H1 (cell line): ENCODE measurements around the gene CACNA1C. TPM values are rescaled to one million over a fixed set of nuclear protein-coding genes. Genes with fewer than 3 reads are reported as not detected.

Experiments used
- ATF2 ChIP-seq: IDR thresholded peaks from 2 replicates; pipeline ENCODE4 v1.6.1; 2012; ENCODE audit warnings: low read length, inconsistent platforms
- CHD1 ChIP-seq: IDR thresholded peaks from 2 replicates; pipeline ENCODE4 v1.6.1; 2012; ENCODE audit warnings: low read depth, low read length, improper control_type of control experiment
- FOSL1 ChIP-seq: IDR thresholded peaks from 2 replicates; pipeline ENCODE4 v1.6.1; 2011; ENCODE audit warnings: mild to moderate bottlenecking, low read depth, low read length, moderate library complexity; ENCODE audit not compliant: insufficient read depth
- HDAC2 ChIP-seq, 2 experiments: fragments of 300-600 bp in 1 of 2; sonication (generic) in 1 of 2; IDR thresholded peaks; 2 replicates each; pipeline ENCODE4 v1.6.1; 2011 to 2012; ENCODE audit warnings: low read depth in 2 of 2, low read length in 2 of 2, mild to moderate bottlenecking in 2 of 2, moderate library complexity in 2 of 2, borderline replicate concordance in 1 of 2, inconsistent platforms in 1 of 2
- NRF1 ChIP-seq: IDR thresholded peaks from 2 replicates; pipeline ENCODE4 v1.6.1; 2011; ENCODE audit warnings: mild to moderate bottlenecking, low read depth, low read length, improper control_type of control experiment
- POU5F1 ChIP-seq: IDR thresholded peaks from 2 replicates; pipeline ENCODE4 v1.6.1; 2011; ENCODE audit warnings: low read depth, mild to moderate bottlenecking, low read length, moderate library complexity
- SAP30 ChIP-seq: fragments of 300-600 bp; sonication (generic); IDR thresholded peaks from 2 replicates; pipeline ENCODE4 v1.7.1; 2012; ENCODE audit warnings: low read length, moderate library complexity, mild to moderate bottlenecking, inconsistent platforms; ENCODE audit not compliant: insufficient read depth, insufficient replicate concordance
- SP1 ChIP-seq: IDR thresholded peaks from 2 replicates; pipeline ENCODE4 v1.6.1; 2011; ENCODE audit warnings: low read depth, low read length
- SRF ChIP-seq: IDR thresholded peaks from 2 replicates; pipeline ENCODE4 v1.6.1; 2011; ENCODE audit warnings: mild to moderate bottlenecking, low read depth, low read length, moderate library complexity
- TBP ChIP-seq: IDR thresholded peaks from 2 replicates; pipeline ENCODE4 v1.6.1; 2011; ENCODE audit warnings: low read depth, low read length, improper control_type of control experiment
- USF2 ChIP-seq: IDR thresholded peaks from 2 replicates; pipeline ENCODE4 v1.6.1; 2011; ENCODE audit warnings: low read length, improper control_type of control experiment
- ZNF274 ChIP-seq: IDR thresholded peaks from 2 replicates; pipeline ENCODE4 v1.7.0; 2012; ENCODE audit warnings: low read length, borderline replicate concordance; ENCODE audit errors: extremely low read depth
- polyA plus RNA-seq, 7 experiments: library from polyadenylated mRNA; depleted of rRNA in 3 of 7; stranded (reverse) in 5 of 7; unstranded in 2 of 7; fragments of >200 nt in 5 of 7; fragments of 200-250 nt in 2 of 7; gene quantifications; 1 replicate in 5 of 7; 2 replicates in 1 of 7; 4 replicates in 1 of 7; pipeline versions ENCODE4 v1.2.1 to v1.2.3, GENCODE V29; 2011 to 2013; ENCODE audit warnings: missing spikeins in 2 of 7, mixed read lengths in 2 of 7
- total RNA-seq: library from RNA; stranded (reverse); fragmentation: NEBNext Ultra II Directional; extraction: Animal tissue kit (Norgen Biotek cat#: 25700); gene quantifications from 2 replicates; pipeline ENCODE4 v1.2.1, GENCODE V29; 2021

The CACNA1C gene
- total and polyA plus RNA-seq, 2 of the 8 experiments (the other 6 are each of a cell fraction or from before 2014, with no cell fraction given): 1.3 TPM

GRCh38 chr12:2320841-2321240 lies 268.1 kb downstream of the CACNA1C start (continued):
- TF ChIP-seq USF2 (no peak), SP1 (no peak), ZNF274 (no peak), SAP30 (no peak), TBP (no peak), CHD1 (no peak), NRF1 (no peak), FOSL1 (no peak), SRF (no peak), HDAC2 (IDR thresholded peaks at IDR 0.05; ENCODE audit: borderline replicate concordance in 1 of 2, low read depth in 2 of 2, low read length in 2 of 2) (no peak), POU5F1 (no peak), ATF2 (no peak)
